GM13977 (cell line): ENCODE results near the gene NAV3.

Experiments
- DNase-seq: peaks from one replicate; pipeline ENCODE4 v3.0.0; 2012; ENCODE audit warnings: low spot score
- CTCF ChIP-seq: IDR thresholded peaks from 2 replicates; pipeline ENCODE4 v1.5.1; 2012; ENCODE audit warnings: mild to moderate bottlenecking, control low read depth; ENCODE audit not compliant: insufficient read depth; ENCODE audit errors: extremely low read depth, missing control alignments
- in situ Hi-C: fragments of 300-500 bp; cut with MboI; formaldehyde crosslinking; loops from one replicate; pipeline ENCODE4 v1.12.0; 2022; ENCODE audit warnings: low sequenced_read_pairs, low pct_unique_long_range_greater_than_20kb, mixed read lengths, inconsistent platforms; ENCODE audit not compliant: unreplicated experiment

Gene NAV3

GRCh38 chr12:77953528-77954205 lies 123.0 kb downstream of the NAV3 start:
- DNase-seq = no peak
- TF ChIP-seq CTCF = no peak
- in situ Hi-C loops = no loop called here

DNA sequence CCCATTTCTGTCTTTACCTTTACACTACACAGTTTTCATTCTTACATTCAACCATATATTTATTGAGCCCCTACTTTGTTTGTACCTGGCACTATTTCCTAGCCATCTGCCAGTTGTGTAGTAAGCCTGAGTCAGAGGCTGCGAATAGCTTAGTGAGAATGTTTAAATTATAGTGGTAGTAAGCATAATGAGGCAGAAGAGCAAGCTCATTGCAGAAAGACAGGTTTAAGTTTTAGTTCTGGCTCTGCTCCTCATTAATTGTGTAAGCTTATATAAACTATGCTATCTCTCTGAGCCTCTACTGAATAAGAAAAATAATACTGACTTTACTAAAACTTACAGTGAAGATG lies 123.5 kb downstream of the NAV3 start:
- no peak for DNase-seq
- in situ Hi-C loops = no loop called here
- TF ChIP-seq CTCF = no peak

GRCh38 chr12:77957062-77957461 lies 126.4 kb downstream of the NAV3 start:
- DNase-seq = no peak
- in situ Hi-C loops = no loop called here
- no peak for TF ChIP-seq CTCF

GRCh38 chr12:77963576-77964178 lies 133.0 kb downstream of the NAV3 start:
- in situ Hi-C loops = no loop called here
- TF ChIP-seq CTCF = no peak

DNA sequence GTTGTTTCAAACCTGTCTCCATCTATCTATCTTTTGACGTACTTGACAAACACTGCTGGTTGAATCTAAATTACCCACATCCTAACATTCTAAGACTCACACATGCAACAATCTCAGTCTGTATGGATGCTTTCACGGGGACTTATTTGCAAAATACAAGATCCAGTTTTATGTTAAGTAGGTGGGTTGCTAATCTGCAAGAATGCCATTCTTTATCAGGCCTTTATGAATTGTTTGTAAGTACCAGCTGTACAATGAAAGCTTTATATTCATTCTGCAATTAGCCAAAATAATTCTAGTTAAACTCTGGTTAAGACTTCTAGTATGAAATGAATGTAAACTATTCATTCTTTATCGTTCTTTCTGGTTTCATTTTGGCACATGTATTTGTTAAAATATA lies 135.1 kb downstream of the NAV3 start:
- DNase-seq = no peak
- in situ Hi-C loops = no loop called here
- TF ChIP-seq CTCF = no peak

More at GRCh38 chr12:77963576-77964178, 133.0 kb downstream of the NAV3 start:
- no peak for DNase-seq

DNA sequence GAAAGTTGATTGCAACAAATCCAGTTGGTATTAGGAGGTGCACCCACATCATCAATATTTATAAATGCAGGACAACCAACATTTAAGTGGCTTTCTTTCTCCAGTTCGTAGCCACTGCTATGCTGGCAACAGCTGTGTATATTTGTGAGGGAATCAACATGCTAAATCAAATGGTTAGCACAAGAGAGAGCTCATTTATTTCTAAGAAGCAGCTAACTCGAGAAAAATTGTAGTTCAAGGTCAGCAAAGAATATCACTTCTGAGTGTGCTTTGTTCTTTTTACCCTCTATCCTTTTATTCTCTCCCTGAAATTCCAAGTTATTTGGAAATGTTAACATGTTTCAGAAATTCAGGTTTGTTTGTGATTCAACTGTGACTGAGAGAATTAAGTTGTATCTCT lies 137.3 kb downstream of the NAV3 start:
- no peak for TF ChIP-seq CTCF
- DNase-seq = no peak
- in situ Hi-C loops = no loop called here
